Endothelial cell (in vitro differentiated cells): ENCODE measurements around the gene LRGUK. TPM values are rescaled to one million over a fixed set of nuclear protein-coding genes. Genes with fewer than 3 reads are reported as not detected.

ENCODE experiments used
- DNase-seq: peaks from one replicate; pipeline ENCODE4 v3.0.0; 2021; ENCODE audit warnings: low spot score
- H3K27ac Mint-ChIP-seq: one replicate; pipeline ENCODE4 v1.8.0; 2021; ENCODE audit warnings: mixed read lengths, inconsistent platforms; ENCODE audit not compliant: unreplicated experiment
- H3K27me3 Mint-ChIP-seq: one replicate; pipeline ENCODE4 v1.8.0; 2021; ENCODE audit warnings: mild to moderate bottlenecking, moderate library complexity, mixed read lengths, inconsistent platforms; ENCODE audit not compliant: unreplicated experiment
- H3K36me3 Mint-ChIP-seq: one replicate; pipeline ENCODE4 v1.8.0; 2021; ENCODE audit warnings: mild to moderate bottlenecking, low read depth, mixed read lengths, inconsistent platforms; ENCODE audit not compliant: unreplicated experiment
- H3K4me1 Mint-ChIP-seq: one replicate; pipeline ENCODE4 v1.8.0; 2021; ENCODE audit warnings: mild to moderate bottlenecking, mixed read lengths, inconsistent platforms; ENCODE audit not compliant: unreplicated experiment
- H3K4me3 Mint-ChIP-seq: one replicate; pipeline ENCODE4 v1.8.0; 2021; ENCODE audit warnings: mild to moderate bottlenecking, mixed read lengths, inconsistent platforms; ENCODE audit not compliant: unreplicated experiment
- H3K9me3 Mint-ChIP-seq: one replicate; pipeline ENCODE4 v1.8.0; 2021; ENCODE audit warnings: mixed read lengths, inconsistent platforms; ENCODE audit not compliant: unreplicated experiment
- CTCF ChIP-seq: fragments of 200-600 bp; sonication (generic); IDR thresholded peaks from one replicate; pipeline ENCODE4 v1.5.0; 2021; ENCODE audit warnings: antibody characterized with exemption; ENCODE audit not compliant: unreplicated experiment
- total RNA-seq: library from RNA; stranded (reverse); fragmentation: NEBNext Ultra II Directional; extraction: Animal tissue kit (Norgen Biotek cat#: 25700); gene quantifications from one replicate; pipeline ENCODE4 v1.2.1, GENCODE V29; 2021; ENCODE audit not compliant: unreplicated experiment

The LRGUK gene
- total RNA-seq, 1 donor from 2014 or later = 0.64 TPM

DNA sequence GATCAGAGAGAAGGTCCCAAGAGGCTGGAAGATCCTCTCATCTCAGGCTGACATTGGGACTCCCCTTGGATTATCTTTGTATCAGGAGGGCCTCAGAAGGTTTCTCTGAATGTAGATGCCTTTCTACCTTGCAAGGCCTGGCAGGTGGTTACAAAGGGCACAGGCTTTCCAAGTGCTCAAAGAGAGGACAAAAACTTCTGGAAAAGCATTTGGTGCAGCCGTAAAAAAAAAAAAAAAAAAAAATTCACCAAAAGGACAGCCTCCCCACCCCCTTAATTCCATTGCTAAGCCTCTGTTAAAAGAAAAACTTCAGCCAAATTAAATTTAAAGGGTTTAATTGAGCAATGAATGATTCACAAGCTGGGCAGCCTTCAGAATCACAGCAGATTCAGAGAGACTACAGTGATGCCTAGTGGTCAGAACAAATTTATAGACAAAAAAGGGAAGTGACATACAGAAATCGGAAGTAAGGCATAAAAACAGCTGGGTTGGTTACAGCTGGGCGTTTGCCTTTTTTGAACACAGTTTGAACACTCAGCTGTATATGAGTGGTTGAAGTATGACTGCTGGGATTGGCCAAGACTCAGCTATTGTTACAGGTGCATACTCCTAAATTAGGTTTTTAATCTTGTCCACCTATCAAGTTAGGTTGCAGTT, 42.5 kb upstream of the LRGUK start:
- peaks cover 3% of the 10 kb centered on the region for H3K27me3 Mint-ChIP-seq
- H3K4me1 Mint-ChIP-seq = peaks cover under 1% of the 10 kb centered on the region
- H3K9me3 Mint-ChIP-seq = peaks cover 8% of the 10 kb centered on the region
- no peak overlapping the region for H3K27ac Mint-ChIP-seq
- peaks cover 18% of the 10 kb centered on the region for H3K36me3 Mint-ChIP-seq
- DNase-seq = no peak
- TF ChIP-seq CTCF = no peak
- H3K4me3 Mint-ChIP-seq = no peak overlapping the region

GRCh38 chr7:134085311-134085710, 41.8 kb upstream of the LRGUK start:
- peaks cover 22% of the 10 kb centered on the region for H3K36me3 Mint-ChIP-seq
- H3K4me3 Mint-ChIP-seq = no peak overlapping the region
- no peaks in the 10 kb centered on the region for H3K4me1 Mint-ChIP-seq
- peaks cover 12% of the 10 kb centered on the region for H3K9me3 Mint-ChIP-seq
- H3K27me3 Mint-ChIP-seq = peaks cover 3% of the 10 kb centered on the region
- no peak for TF ChIP-seq CTCF
- no peak overlapping the region for H3K27ac Mint-ChIP-seq
- DNase-seq = no peak

GRCh38 chr7:134086998-134087735, 40.0 kb upstream of the LRGUK start:
- TF ChIP-seq CTCF = no peak
- Mint-ChIP-seq H3K4me3 (no peak overlapping the region), H3K9me3 (peaks cover 13% of the 10 kb centered on the region), H3K36me3 (peaks cover 23% of the 10 kb centered on the region), H3K27ac (no peak overlapping the region), H3K4me1 (no peaks in the 10 kb centered on the region), H3K27me3 (peaks cover 6% of the 10 kb centered on the region)
- no peak for DNase-seq

DNA sequence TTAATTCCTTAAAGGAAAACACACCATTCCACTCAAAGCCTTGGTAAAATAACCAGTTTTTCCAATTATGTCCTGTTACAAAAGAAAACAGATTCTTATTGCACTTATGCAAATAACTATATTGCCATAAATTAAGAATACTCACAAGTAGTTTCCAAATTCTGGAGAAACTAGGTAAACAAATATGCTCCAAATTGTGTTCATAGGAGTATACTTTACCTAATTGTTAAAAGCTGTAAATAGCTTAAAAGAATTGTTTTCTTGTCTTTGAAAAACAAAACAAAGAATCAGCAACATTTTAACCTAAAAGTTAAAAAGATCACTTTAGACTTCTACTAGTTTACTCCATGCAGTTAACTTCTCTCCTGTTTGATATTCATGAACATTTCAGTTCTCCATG, 38.9 kb upstream of the LRGUK start:
- no peak for TF ChIP-seq CTCF
- peaks cover 23% of the 10 kb centered on the region for H3K36me3 Mint-ChIP-seq
- peaks cover 13% of the 10 kb centered on the region for H3K9me3 Mint-ChIP-seq
- H3K27me3 Mint-ChIP-seq = peaks cover 6% of the 10 kb centered on the region
- no peaks in the 10 kb centered on the region for H3K4me1 Mint-ChIP-seq
- no peak for DNase-seq
- H3K4me3 Mint-ChIP-seq = no peak overlapping the region
- H3K27ac Mint-ChIP-seq = no peak overlapping the region

DNA sequence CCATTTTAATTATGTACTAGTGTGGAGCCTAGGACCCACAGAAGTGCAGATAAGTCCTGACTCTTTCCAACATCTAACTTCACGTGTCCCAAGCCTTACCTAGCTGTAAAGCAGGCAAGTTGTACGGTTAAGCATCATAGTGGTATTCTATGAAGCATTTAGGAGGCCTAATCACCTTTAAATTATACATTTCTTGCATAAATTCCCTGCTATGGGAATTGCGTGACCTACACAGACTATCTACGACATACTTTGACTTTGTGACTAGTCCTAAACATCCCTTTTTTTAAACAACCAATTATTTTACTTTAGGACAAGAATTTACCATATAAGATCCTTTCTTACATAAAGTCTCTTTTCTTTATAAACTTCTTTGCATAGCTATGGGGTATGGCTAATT, 37.7 kb upstream of the LRGUK start:
- Mint-ChIP-seq H3K36me3 (peaks cover 19% of the 10 kb centered on the region), H3K4me1 (no peaks in the 10 kb centered on the region), H3K9me3 (peaks cover 13% of the 10 kb centered on the region)

More for the DNA sequence above, 37.7 kb upstream of the LRGUK start:
- DNase-seq = no peak
- H3K4me3 Mint-ChIP-seq = no peak overlapping the region
- no peak overlapping the region for H3K27ac Mint-ChIP-seq
- TF ChIP-seq CTCF = no peak
- H3K27me3 Mint-ChIP-seq = peaks cover 3% of the 10 kb centered on the region
